MM.1S (cell line): Measurements from ENCODE around the gene PCYOX1L.

Source experiments
- DNase-seq: peaks from one replicate; pipeline ENCODE4 v3.0.0-alpha.2; 2015
- H2AFZ ChIP-seq: fragments of 300-600 bp; sonication (generic); 2 replicates; pipeline ENCODE4 v1.6.0; 2016; ENCODE audit warnings: antibody characterized with exemption, low read length
- H3F3A ChIP-seq: fragments of 300-600 bp; sonication (generic); 2 replicates; pipeline ENCODE4 v1.6.1; 2016; ENCODE audit warnings: mild to moderate bottlenecking, antibody characterized with exemption, low read length, moderate library complexity, mixed read lengths; ENCODE audit not compliant: insufficient read depth
- H3K27ac ChIP-seq: fragments of 300-600 bp; sonication (generic); 2 replicates; pipeline ENCODE4 v1.5.1; 2016; ENCODE audit warnings: mild to moderate bottlenecking, low read length
- H3K27me3 ChIP-seq: fragments of 300-600 bp; sonication (generic); replicated peaks from 2 replicates; pipeline ENCODE4 v1.6.0; 2016; ENCODE audit warnings: low read length; ENCODE audit not compliant: insufficient read depth
- H3K36me3 ChIP-seq: fragments of 300-600 bp; sonication (generic); replicated peaks from 2 replicates; pipeline ENCODE4 v1.6.1; 2016; ENCODE audit warnings: mild to moderate bottlenecking, low read length, mixed read lengths; ENCODE audit not compliant: insufficient read depth
- H3K4me1 ChIP-seq: fragments of 300-600 bp; sonication (generic); 2 replicates; pipeline ENCODE4 v1.6.1; 2016; ENCODE audit warnings: low read length, mixed read lengths
- H3K4me2 ChIP-seq: fragments of 300-600 bp; sonication (generic); 2 replicates; pipeline ENCODE4 v1.6.0; 2016; ENCODE audit warnings: low read depth, low read length
- H3K4me3 ChIP-seq: fragments of 300-600 bp; sonication (generic); 2 replicates; pipeline ENCODE4 v1.5.1; 2016; ENCODE audit warnings: low read length, mixed read lengths
- H3K79me2 ChIP-seq: fragments of 300-600 bp; sonication (generic); 2 replicates; pipeline ENCODE4 v1.6.1; 2016; ENCODE audit warnings: mixed run types, low read length, mixed read lengths
- H3K9ac ChIP-seq: fragments of 300-600 bp; sonication (generic); 2 replicates; pipeline ENCODE4 v1.6.1; 2016; ENCODE audit warnings: low read length, mixed read lengths
- H3K9me2 ChIP-seq: fragments of 300-600 bp; sonication (generic); replicated peaks from 2 replicates; pipeline ENCODE4 v1.6.1; 2016; ENCODE audit warnings: mild to moderate bottlenecking, low read length, mixed read lengths; ENCODE audit not compliant: insufficient read depth
- H3K9me3 ChIP-seq: fragments of 300-600 bp; sonication (generic); replicated peaks from 2 replicates; pipeline ENCODE4 v1.6.1; 2016; ENCODE audit warnings: mild to moderate bottlenecking, low read length, mixed read lengths; ENCODE audit not compliant: insufficient read depth
- H4K20me1 ChIP-seq: fragments of 300-600 bp; sonication (generic); 2 replicates; pipeline ENCODE4 v1.6.1; 2016; ENCODE audit warnings: mild to moderate bottlenecking, low read length, moderate library complexity, mixed read lengths; ENCODE audit not compliant: insufficient read depth
- CTCF ChIP-seq: fragments of 300-600 bp; sonication (generic); IDR thresholded peaks from 2 replicates; pipeline ENCODE4 v1.5.1; 2016; ENCODE audit warnings: antibody characterized with exemption, low read length, mixed read lengths
- EZH2 ChIP-seq: fragments of 300-600 bp; sonication (generic); optimal IDR thresholded peaks from 2 replicates; pipeline ENCODE3; 2017; ENCODE audit warnings: low read depth, mild to moderate bottlenecking, antibody characterized with exemption, low read length, mixed read lengths
- EZH2phosphoT487 ChIP-seq: fragments of 300-600 bp; sonication (generic); IDR thresholded peaks from 2 replicates; pipeline ENCODE4 v1.6.1; 2018; ENCODE audit warnings: antibody characterized with exemption, low read length

The PCYOX1L gene

GRCh38 chr5:149404746-149405549, 47.1 kb downstream of the PCYOX1L start:
- H4K20me1 ChIP-seq = no peaks in the 10 kb centered on the region
- H3K4me1 ChIP-seq = no peaks in the 10 kb centered on the region
- H3K79me2 ChIP-seq = no peaks in the 10 kb centered on the region
- no peaks in the 10 kb centered on the region for H3K27me3 ChIP-seq
- no peak overlapping the region for H3K27ac ChIP-seq
- DNase-seq = no peak
- no peak overlapping the region for H2AFZ ChIP-seq
- no peaks in the 10 kb centered on the region for H3K36me3 ChIP-seq
- no peak for TF ChIP-seq CTCF
- no peak for TF ChIP-seq EZH2phosphoT487
- TF ChIP-seq EZH2 = no peak
- no peak overlapping the region for H3K4me3 ChIP-seq
- H3K9ac ChIP-seq = no peak overlapping the region
- H3F3A ChIP-seq = no peaks in the 10 kb centered on the region
- H3K4me2 ChIP-seq = no peak overlapping the region
- H3K9me2 ChIP-seq = no peaks in the 10 kb centered on the region
- H3K9me3 ChIP-seq = no peaks in the 10 kb centered on the region

GRCh38 chr5:149405550-149406202, 47.8 kb downstream of the PCYOX1L start:
- no peaks in the 10 kb centered on the region for H3K27me3 ChIP-seq
- H2AFZ ChIP-seq = no peak overlapping the region
- DNase-seq = no peak
- H3K27ac ChIP-seq = no peak overlapping the region
- no peaks in the 10 kb centered on the region for H3K4me1 ChIP-seq
- H3K79me2 ChIP-seq = no peaks in the 10 kb centered on the region
- no peak overlapping the region for H3K4me3 ChIP-seq
- H3K9ac ChIP-seq = no peak overlapping the region
- H3K9me3 ChIP-seq = no peaks in the 10 kb centered on the region
- H4K20me1 ChIP-seq = no peaks in the 10 kb centered on the region
- TF ChIP-seq EZH2phosphoT487 (no peak), EZH2 (no peak), CTCF (no peak)
- H3K4me2 ChIP-seq = no peak overlapping the region
- H3K36me3 ChIP-seq = no peaks in the 10 kb centered on the region
- H3F3A ChIP-seq = no peaks in the 10 kb centered on the region
- H3K9me2 ChIP-seq = no peaks in the 10 kb centered on the region

GRCh38 chr5:149406203-149406978, 48.5 kb downstream of the PCYOX1L start:
- Histone ChIP-seq H4K20me1 (no peaks in the 10 kb centered on the region), H3K4me2 (no peak overlapping the region), H3K9me3 (no peaks in the 10 kb centered on the region), H3K4me1 (no peaks in the 10 kb centered on the region), H3K27ac (no peak overlapping the region), H3K9ac (no peak overlapping the region), H3K4me3 (no peak overlapping the region), H3K9me2 (no peaks in the 10 kb centered on the region), H3K79me2 (no peaks in the 10 kb centered on the region), H3K36me3 (no peaks in the 10 kb centered on the region), H3F3A (no peaks in the 10 kb centered on the region), H3K27me3 (no peaks in the 10 kb centered on the region), H2AFZ (no peak overlapping the region)
- TF ChIP-seq EZH2phosphoT487 = no peak
- TF ChIP-seq CTCF = no peak
- TF ChIP-seq EZH2 = no peak
- DNase-seq = no peak
